OCI-LY1 (cell line): ENCODE data around the gene PLCD3.
A peak's percentile ranks its signal among the peaks of the same experiment; 100 is the strongest.

Experiments used
- H2AFZ ChIP-seq: fragments of 200-600 bp; sonication (generic), shearing (Covaris generic); 2 replicates; pipeline ENCODE4 v1.6.0; 2014; ENCODE audit warnings: antibody characterized with exemption, mild to moderate bottlenecking, low read length
- H3F3A ChIP-seq: fragments of 200-600 bp; sonication (generic), shearing (Covaris generic); 2 replicates; pipeline ENCODE4 v1.6.0; 2014; ENCODE audit warnings: mild to moderate bottlenecking, antibody characterized with exemption, low read length, moderate library complexity; ENCODE audit not compliant: insufficient read depth
- H3K27ac ChIP-seq: fragments of 200-600 bp; sonication (generic); 2 replicates; pipeline ENCODE4 v1.5.1; 2014; ENCODE audit warnings: low read length, mixed run types, mild to moderate bottlenecking, low read depth; ENCODE audit not compliant: poor library complexity, severe bottlenecking
- H3K27me3 ChIP-seq: fragments of 200-600 bp; sonication (generic); 2 replicates; pipeline ENCODE4 v1.6.0; 2014; ENCODE audit warnings: antibody characterized with exemption, mild to moderate bottlenecking, low read length, moderate library complexity; ENCODE audit not compliant: insufficient read depth
- H3K36me3 ChIP-seq: fragments of 200-600 bp; sonication (generic); 2 replicates; pipeline ENCODE4 v1.6.1; 2014; ENCODE audit warnings: mild to moderate bottlenecking, antibody characterized with exemption, low read length, moderate library complexity, mixed read lengths; ENCODE audit not compliant: insufficient read depth
- H3K4me1 ChIP-seq: fragments of 200-600 bp; sonication (generic); 2 replicates; pipeline ENCODE4 v1.5.1; 2014; ENCODE audit warnings: mild to moderate bottlenecking, low read length, moderate library complexity; ENCODE audit not compliant: insufficient read depth, severe bottlenecking
- H3K4me2 ChIP-seq: fragments of 200-600 bp; sonication (generic), shearing (Covaris generic); 2 replicates; pipeline ENCODE4 v1.6.1; 2014; ENCODE audit warnings: low read length
- H3K4me3 ChIP-seq: fragments of 200-600 bp; sonication (generic); 2 replicates; pipeline ENCODE4 v1.5.1; 2014; ENCODE audit warnings: low read length, low read depth, mild to moderate bottlenecking, mixed read lengths; ENCODE audit not compliant: poor library complexity, severe bottlenecking
- H3K79me2 ChIP-seq: fragments of 200-600 bp; shearing (Covaris generic); 2 replicates; pipeline ENCODE4 v1.6.1; 2016; ENCODE audit warnings: mixed run types, low read length, mixed read lengths; ENCODE audit not compliant: insufficient read depth
- H3K9ac ChIP-seq: fragments of 200-600 bp; sonication (generic), shearing (Covaris generic); 2 replicates; pipeline ENCODE4 v1.6.1; 2014; ENCODE audit warnings: mild to moderate bottlenecking, low read length, mixed read lengths
- H3K9me2 ChIP-seq: fragments of 200-600 bp; sonication (generic), shearing (Covaris generic); 2 replicates; pipeline ENCODE4 v1.6.1; 2014; ENCODE audit warnings: low read depth, mild to moderate bottlenecking, low read length, mixed read lengths
- H3K9me3 ChIP-seq: fragments of 200-600 bp; shearing (Covaris generic); 2 replicates; pipeline ENCODE4 v1.6.1; 2014; ENCODE audit warnings: low read length, mixed read lengths
- H4K20me1 ChIP-seq: fragments of 200-600 bp; sonication (generic), shearing (Covaris generic); 2 replicates; pipeline ENCODE4 v1.6.0; 2016; ENCODE audit warnings: mild to moderate bottlenecking, low read length; ENCODE audit not compliant: insufficient read depth
- CTCF ChIP-seq: fragments of 200-600 bp; sonication (generic), shearing (Covaris generic); IDR thresholded peaks from 2 replicates; pipeline ENCODE4 v1.5.1; 2017; ENCODE audit warnings: mild to moderate bottlenecking, antibody characterized with exemption, low read length, moderate library complexity, mixed read lengths
- EZH2 ChIP-seq: fragments of 200-600 bp; sonication (generic), shearing (Covaris generic); IDR thresholded peaks from 2 replicates; pipeline ENCODE4 v1.8.0; 2017; ENCODE audit warnings: borderline replicate concordance, mixed run types, mild to moderate bottlenecking, antibody characterized with exemption, low read length, moderate library complexity, mixed read lengths

Gene PLCD3

GRCh38 chr17:45137561-45138305 lies 5.4 kb upstream of the PLCD3 start:
- Histone ChIP-seq H3K27ac (no peak overlapping the region), H3K4me2 (no peak overlapping the region), H3K79me2 (no peaks in the 10 kb centered on the region), H3K9me3 (no peaks in the 10 kb centered on the region), H3K36me3 (no peaks in the 10 kb centered on the region), H3K9ac (no peak overlapping the region), H3F3A (no peaks in the 10 kb centered on the region), H2AFZ (no peak overlapping the region), H3K9me2 (no peaks in the 10 kb centered on the region), H3K4me1 (peaks cover 13% of the 10 kb centered on the region), H4K20me1 (no peaks in the 10 kb centered on the region), H3K4me3 (no peak overlapping the region), H3K27me3 (no peaks in the 10 kb centered on the region)
- TF ChIP-seq EZH2 (no peak), CTCF (no peak)

GRCh38 chr17:45136846-45137560 lies 4.7 kb upstream of the PLCD3 start:
- no peaks in the 10 kb centered on the region for H3K36me3 ChIP-seq
- no peaks in the 10 kb centered on the region for H3K27me3 ChIP-seq
- H3F3A ChIP-seq = no peaks in the 10 kb centered on the region
- H3K4me2 ChIP-seq = no peak overlapping the region
- no peaks in the 10 kb centered on the region for H3K9me3 ChIP-seq
- no peak overlapping the region for H3K4me3 ChIP-seq
- H3K27ac ChIP-seq = no peak overlapping the region
- no peak overlapping the region for H2AFZ ChIP-seq
- no peaks in the 10 kb centered on the region for H3K9me2 ChIP-seq
- no peaks in the 10 kb centered on the region for H3K79me2 ChIP-seq
- TF ChIP-seq CTCF (no peak), EZH2 (no peak)
- H3K9ac ChIP-seq = no peak overlapping the region
- no peaks in the 10 kb centered on the region for H4K20me1 ChIP-seq
- H3K4me1 ChIP-seq = peaks cover 16% of the 10 kb centered on the region

- Histone ChIP-seq H3K27me3 (no peaks in the 10 kb centered on the region), H4K20me1 (no peaks in the 10 kb centered on the region), H2AFZ (no peak overlapping the region), H3K9me3 (no peaks in the 10 kb centered on the region), H3K9me2 (no peaks in the 10 kb centered on the region), H3K27ac (no peak overlapping the region), H3K36me3 (no peaks in the 10 kb centered on the region), H3F3A (no peaks in the 10 kb centered on the region), H3K4me2 (peak overlapping the region; percentile 83), H3K79me2 (no peaks in the 10 kb centered on the region), H3K4me3 (peak overlapping the region; percentile 60), H3K4me1 (peaks cover 17% of the 10 kb centered on the region), H3K9ac (peak overlapping the region; percentile 60)
- TF ChIP-seq CTCF (no peak), EZH2 (no peak)
Measured at GRCh38 chr17:45135978-45136791, 3.9 kb upstream of the PLCD3 start.
